Measurements from ENCODE around the gene RGS5.

DNA sequence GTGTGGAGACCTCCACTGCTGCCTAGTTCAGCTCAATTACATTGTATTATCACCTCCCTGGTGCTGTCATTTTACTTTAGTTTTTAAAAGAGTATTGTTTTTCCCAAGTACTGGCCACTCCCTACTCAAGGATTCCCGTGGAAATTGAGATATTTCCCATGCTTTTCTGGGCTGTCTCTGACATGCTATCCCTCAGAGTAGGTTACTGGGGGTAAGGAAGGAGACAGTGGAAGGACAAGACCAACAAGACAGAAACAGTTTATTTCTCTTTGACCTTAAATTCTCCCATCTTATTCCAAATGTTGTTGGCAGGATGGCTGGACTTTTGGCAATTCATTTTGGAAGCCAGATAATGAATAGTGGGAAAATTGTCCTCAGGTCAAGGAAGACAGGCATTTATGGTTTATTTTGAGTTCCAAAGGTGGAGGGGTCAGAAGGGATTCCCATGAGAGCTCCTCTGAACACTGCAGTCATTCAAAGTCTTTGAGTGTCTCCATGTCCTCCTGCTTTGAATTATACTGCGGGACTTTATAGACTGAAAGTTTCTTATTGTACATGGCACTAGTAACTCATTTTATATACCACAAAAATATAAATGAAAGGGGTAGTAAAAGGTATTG, 20.3 kb downstream of the RGS5 start:
- TF ChIP-seq, protein P1, sequence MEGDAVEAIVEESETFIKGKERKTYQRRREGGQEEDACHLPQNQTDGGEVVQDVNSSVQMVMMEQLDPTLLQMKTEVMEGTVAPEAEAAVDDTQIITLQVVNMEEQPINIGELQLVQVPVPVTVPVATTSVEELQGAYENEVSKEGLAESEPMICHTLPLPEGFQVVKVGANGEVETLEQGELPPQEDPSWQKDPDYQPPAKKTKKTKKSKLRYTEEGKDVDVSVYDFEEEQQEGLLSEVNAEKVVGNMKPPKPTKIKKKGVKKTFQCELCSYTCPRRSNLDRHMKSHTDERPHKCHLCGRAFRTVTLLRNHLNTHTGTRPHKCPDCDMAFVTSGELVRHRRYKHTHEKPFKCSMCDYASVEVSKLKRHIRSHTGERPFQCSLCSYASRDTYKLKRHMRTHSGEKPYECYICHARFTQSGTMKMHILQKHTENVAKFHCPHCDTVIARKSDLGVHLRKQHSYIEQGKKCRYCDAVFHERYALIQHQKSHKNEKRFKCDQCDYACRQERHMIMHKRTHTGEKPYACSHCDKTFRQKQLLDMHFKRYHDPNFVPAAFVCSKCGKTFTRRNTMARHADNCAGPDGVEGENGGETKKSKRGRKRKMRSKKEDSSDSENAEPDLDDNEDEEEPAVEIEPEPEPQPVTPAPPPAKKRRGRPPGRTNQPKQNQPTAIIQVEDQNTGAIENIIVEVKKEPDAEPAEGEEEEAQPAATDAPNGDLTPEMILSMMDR (IDR thresholded peaks at IDR 0.05) = no peak
- no peak for TF ChIP-seq POLR2A (IDR thresholded peaks at IDR 0.05)
